Measurements from ENCODE around the gene ZBTB24. TPM values are rescaled to one million over a fixed set of nuclear protein-coding genes. Genes with fewer than 3 reads are reported as not detected.

Gene ZBTB24
- 8.5 TPM for total RNA-seq
- long read RNA-seq, full-length matches to known transcripts, result 8 of 22 reads
- long read RNA-seq, partial matches to known transcripts, result 3 of 22 reads
- long read RNA-seq, other reads (novel, unspliced or antisense), result 11 of 22 reads

DNA sequence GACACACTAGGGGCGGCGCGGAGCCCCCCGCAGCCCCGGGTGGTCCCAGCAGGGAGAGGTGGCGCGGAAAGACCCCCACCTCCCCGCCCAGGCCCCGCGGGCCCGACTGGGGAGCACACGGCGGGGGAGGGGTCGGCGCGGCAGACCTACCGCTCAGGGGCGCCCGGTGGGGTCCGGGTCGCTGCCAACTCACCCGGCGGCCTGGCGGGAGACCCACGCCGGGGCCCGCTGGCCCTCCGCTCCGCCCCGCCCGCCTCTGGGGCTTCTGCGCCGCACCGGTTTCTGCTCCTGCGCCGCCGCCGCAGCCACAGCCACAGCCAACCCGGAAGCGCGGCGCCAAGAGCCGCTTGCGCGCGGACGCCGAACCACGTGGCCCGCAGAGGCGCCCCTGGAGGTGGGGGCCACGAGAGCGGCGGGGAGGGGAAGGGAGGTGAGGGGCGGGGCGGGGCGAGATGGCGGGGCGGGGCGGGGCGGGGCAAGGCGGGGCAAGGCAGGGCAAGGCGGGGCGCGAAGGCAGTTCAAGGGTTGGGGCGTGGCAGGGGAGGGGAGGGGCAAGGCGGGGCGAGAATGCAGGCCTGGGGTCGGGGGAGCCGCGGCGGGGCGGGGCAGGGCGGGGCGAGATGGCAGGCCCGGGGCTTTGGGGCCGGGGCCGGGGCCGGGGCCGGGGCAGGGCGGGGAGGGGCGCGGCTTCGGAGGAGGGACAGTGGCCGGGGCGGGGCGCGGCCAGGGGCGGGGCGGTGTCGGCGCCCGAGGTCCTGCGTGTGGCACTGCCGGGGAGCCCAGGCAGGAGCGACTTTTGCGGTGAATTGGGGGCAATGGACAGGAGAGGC lies at the start of gene ZBTB24:
Gene ZBTB24 (minus strand): TSS at position 315 of the 830 bp plus-strand sequence. CDS start 1,193 bp downstream, outside the sequence.
- H3K27me3 ChIP-seq, result no peaks in the 10 kb centered on the region
- H3K4me1 ChIP-seq, result peaks cover 35% of the 10 kb centered on the region
- peaks cover 18% of the 10 kb centered on the region for H3K36me3 ChIP-seq
- ATAC-seq (peak; percentile 96), DNase-seq (peak; percentile 97)
- intact Hi-C loops (cut with DNase I), result no loop called here
- H3K4me3 ChIP-seq, result peak within 1 kb of the TSS; percentile 98
- H3K27ac ChIP-seq, result peak within 1 kb of the TSS; percentile 89
- TF ChIP-seq, protein P1, sequence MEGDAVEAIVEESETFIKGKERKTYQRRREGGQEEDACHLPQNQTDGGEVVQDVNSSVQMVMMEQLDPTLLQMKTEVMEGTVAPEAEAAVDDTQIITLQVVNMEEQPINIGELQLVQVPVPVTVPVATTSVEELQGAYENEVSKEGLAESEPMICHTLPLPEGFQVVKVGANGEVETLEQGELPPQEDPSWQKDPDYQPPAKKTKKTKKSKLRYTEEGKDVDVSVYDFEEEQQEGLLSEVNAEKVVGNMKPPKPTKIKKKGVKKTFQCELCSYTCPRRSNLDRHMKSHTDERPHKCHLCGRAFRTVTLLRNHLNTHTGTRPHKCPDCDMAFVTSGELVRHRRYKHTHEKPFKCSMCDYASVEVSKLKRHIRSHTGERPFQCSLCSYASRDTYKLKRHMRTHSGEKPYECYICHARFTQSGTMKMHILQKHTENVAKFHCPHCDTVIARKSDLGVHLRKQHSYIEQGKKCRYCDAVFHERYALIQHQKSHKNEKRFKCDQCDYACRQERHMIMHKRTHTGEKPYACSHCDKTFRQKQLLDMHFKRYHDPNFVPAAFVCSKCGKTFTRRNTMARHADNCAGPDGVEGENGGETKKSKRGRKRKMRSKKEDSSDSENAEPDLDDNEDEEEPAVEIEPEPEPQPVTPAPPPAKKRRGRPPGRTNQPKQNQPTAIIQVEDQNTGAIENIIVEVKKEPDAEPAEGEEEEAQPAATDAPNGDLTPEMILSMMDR (IDR thresholded peaks at IDR 0.05), result no peak
- no peaks in the 10 kb centered on the region for H3K9me3 ChIP-seq

DNA sequence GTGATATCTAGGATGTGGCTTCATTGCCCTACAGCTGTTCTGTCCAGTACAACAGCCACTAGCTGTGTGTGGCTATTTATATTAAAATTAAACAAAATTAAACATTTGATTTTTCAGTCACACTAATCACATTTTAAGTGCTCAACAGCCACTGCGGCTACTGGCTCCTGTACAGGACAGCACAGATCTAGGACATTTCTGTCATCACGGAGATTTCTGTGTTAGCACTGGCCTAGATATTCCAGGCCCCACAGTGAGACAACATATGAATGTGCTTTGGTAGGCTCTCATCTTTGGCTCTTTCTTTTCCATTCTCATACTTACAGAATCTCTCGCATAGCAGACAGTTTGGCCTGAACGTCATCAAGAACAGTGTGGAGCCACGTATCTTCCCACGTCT lies 48.4 kb upstream of the ZBTB24 start:
- no peaks in the 10 kb centered on the region for H3K4me1 ChIP-seq
- ATAC-seq (no peak), DNase-seq (no peak)
- no peak overlapping the region for H3K27ac ChIP-seq
- intact Hi-C loops (cut with DNase I), result no loop called here
- H3K27me3 ChIP-seq, result no peaks in the 10 kb centered on the region
- H3K9me3 ChIP-seq, result no peaks in the 10 kb centered on the region
- TF ChIP-seq, protein P1 (IDR thresholded peaks at IDR 0.05), result no peak
- no peak overlapping the region for H3K4me3 ChIP-seq
- no peaks in the 10 kb centered on the region for H3K36me3 ChIP-seq

DNA sequence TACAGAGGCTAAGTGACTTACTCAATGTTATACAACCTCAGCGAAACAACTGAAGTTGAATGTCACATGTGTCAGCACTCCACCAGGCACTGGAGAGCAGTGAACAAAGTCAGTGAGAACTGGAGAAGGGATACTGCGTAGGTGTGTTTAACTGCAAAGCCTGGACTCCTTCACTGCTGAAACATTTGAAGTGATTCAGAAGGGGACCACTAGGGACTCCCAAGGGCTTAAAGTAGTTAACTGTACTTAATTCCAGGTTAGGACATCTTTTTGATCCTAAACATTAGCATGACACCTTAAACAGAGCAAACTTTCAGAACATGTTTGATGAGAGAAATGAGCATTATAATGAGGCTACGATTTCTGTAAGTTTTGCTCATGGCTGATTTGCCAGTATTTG lies 45.0 kb upstream of the ZBTB24 start:
- intact Hi-C loops (cut with DNase I), result no loop called here
- Histone ChIP-seq H3K27me3 (no peaks in the 10 kb centered on the region), H3K4me3 (no peak overlapping the region), H3K27ac (no peak overlapping the region), H3K9me3 (peaks cover 9% of the 10 kb centered on the region), H3K4me1 (no peaks in the 10 kb centered on the region), H3K36me3 (no peaks in the 10 kb centered on the region)
- ATAC-seq (no peak), DNase-seq (no peak)
- TF ChIP-seq, protein P1 (IDR thresholded peaks at IDR 0.05), result no peak

DNA sequence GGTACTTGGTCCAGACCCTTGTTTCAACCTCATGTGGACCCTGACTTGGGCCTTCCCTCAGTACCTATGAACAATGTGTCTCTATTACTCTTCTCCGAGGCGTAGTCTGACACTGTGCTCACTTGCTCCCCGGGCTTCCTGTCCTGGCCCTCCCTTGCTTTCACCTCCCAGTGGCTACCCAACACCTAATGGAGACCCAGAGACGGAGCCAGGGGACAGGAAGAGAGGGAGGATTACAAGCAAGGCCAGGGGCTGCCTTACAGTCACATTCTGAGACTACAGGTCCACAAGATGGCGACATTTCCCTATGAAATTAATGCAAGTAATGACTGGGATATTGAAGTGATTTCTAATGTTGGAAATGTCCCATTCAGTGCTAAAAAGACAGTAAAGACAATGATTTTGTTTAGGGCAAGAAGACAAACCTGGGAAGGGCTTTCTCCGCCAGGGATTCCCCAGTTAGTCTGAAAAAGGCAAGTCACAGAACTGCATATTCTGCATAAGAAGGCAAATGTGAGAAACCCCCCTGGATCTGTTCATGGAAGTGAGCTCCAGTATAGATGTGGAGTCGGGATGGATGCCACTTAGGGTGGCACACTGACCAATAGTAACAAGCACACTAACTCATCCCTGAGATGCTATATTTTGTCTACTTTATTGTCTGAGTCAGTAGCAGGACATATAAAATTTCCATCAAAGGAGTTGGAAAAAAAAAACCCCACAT lies 44.0 kb upstream of the ZBTB24 start:
- intact Hi-C loops (cut with DNase I), result no loop called here
- DNase-seq, result no peak

DNA sequence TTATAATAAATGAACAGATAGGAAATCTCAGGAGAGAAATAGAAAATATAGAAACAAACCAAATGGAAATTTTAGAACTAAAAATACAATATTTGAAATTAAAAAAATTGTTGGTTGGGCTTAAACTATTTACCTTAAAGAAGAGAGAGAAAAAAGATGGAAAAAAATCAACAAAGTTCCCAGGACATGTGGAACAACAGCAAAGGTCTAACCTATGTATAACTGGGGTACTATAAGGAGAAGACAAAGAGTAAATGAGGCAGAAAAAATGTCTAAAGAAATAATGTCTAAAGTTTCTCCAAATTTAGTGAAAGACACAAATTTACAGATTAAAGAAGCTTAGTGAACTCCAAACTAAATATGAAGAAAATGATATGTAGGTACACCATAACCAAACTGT lies 41.1 kb upstream of the ZBTB24 start:
- Histone ChIP-seq H3K4me1 (no peaks in the 10 kb centered on the region), H3K36me3 (no peaks in the 10 kb centered on the region), H3K27ac (no peak overlapping the region), H3K27me3 (no peaks in the 10 kb centered on the region), H3K9me3 (peaks cover 9% of the 10 kb centered on the region), H3K4me3 (no peak overlapping the region)
- DNase-seq (no peak), ATAC-seq (no peak)
- TF ChIP-seq, protein P1 (IDR thresholded peaks at IDR 0.05), result no peak
- intact Hi-C loops (cut with DNase I), result no loop called here

More for the DNA sequence above, 44.0 kb upstream of the ZBTB24 start:
- H3K27me3 ChIP-seq, result no peaks in the 10 kb centered on the region
- H3K4me1 ChIP-seq, result no peaks in the 10 kb centered on the region
- TF ChIP-seq, protein P1 (IDR thresholded peaks at IDR 0.05), result peak; percentile 57
- H3K9me3 ChIP-seq, result peaks cover 9% of the 10 kb centered on the region
- H3K27ac ChIP-seq, result no peak overlapping the region
- ATAC-seq, result peak; percentile 89
- no peaks in the 10 kb centered on the region for H3K36me3 ChIP-seq
- no peak overlapping the region for H3K4me3 ChIP-seq
